ENCODE data around the gene FBXL2. TPM values are rescaled to one million over a fixed set of nuclear protein-coding genes. Genes with fewer than 3 reads are reported as not detected.
"Not testable (repeated sequence)": the region's sequence is repeated elsewhere in the genome, so short reads cannot be mapped to it uniquely, and the experiment has no call there.

Gene FBXL2
- total RNA-seq, 1 experiment from 2014 or later, result 15.8 TPM

- DNase-seq, result no peak
- H3F3A ChIP-seq (ENCODE audit: insufficient read depth, low read depth), result no peaks in the 10 kb centered on the region
- no peaks in the 10 kb centered on the region for H3K9me3 ChIP-seq (ENCODE audit: insufficient read depth, low read depth)
- intact Hi-C loops (cut with micrococcal nuclease; ENCODE audit: unreplicated experiment), result no loop called here
- H3K36me3 ChIP-seq (ENCODE audit: low read depth), result no peaks in the 10 kb centered on the region
- no peaks in the 10 kb centered on the region for H3K9me2 ChIP-seq (ENCODE audit: insufficient read depth)
- H3K4me2 ChIP-seq, result no peak overlapping the region
- POLR2A ChIA-PET (ENCODE audit: unreplicated experiment), result no interaction called here
- no peak overlapping the region for H3K27ac ChIP-seq
- H4K20me1 ChIP-seq (ENCODE audit: insufficient read depth), result no peaks in the 10 kb centered on the region
- no peak overlapping the region for H2AFZ ChIP-seq
- H3K4me3 ChIP-seq, result no peak overlapping the region
- CTCF ChIA-PET, result no interaction called here
- no peaks in the 10 kb centered on the region for H3K4me1 ChIP-seq (replicated peaks; ENCODE audit: insufficient read depth)
- no TSS peak for BruUV-seq (replicated peaks)
- no peaks in the 10 kb centered on the region for H3K27me3 ChIP-seq (ENCODE audit: insufficient read depth, low read depth)
- no peaks in the 10 kb centered on the region for H3K79me2 ChIP-seq (ENCODE audit: low read depth)
- no peak for TF ChIP-seq EZH2 (IDR thresholded peaks at IDR 0.05; ENCODE audit: low read depth)
- TF ChIP-seq CTCF (conservative IDR thresholded peaks at IDR 0.05), result no peak
Measured at GRCh38 chr3:33334364-33334763, 57.1 kb downstream of the FBXL2 start.

- H3K4me1 ChIP-seq (replicated peaks; ENCODE audit: insufficient read depth); H3F3A ChIP-seq (ENCODE audit: insufficient read depth, low read depth); H2AFZ ChIP-seq; H3K4me2 ChIP-seq; POLR2A ChIA-PET (ENCODE audit: unreplicated experiment); H3K4me3 ChIP-seq; CTCF ChIA-PET; H3K27ac ChIP-seq; H3K9me3 ChIP-seq (ENCODE audit: insufficient read depth, low read depth); H3K27me3 ChIP-seq (ENCODE audit: insufficient read depth, low read depth); H3K9me2 ChIP-seq (ENCODE audit: insufficient read depth); H3K79me2 ChIP-seq (ENCODE audit: low read depth); H4K20me1 ChIP-seq (ENCODE audit: insufficient read depth); BruUV-seq (replicated peaks); intact Hi-C loops (cut with micrococcal nuclease; ENCODE audit: unreplicated experiment); DNase-seq; H3K36me3 ChIP-seq (ENCODE audit: low read depth): not testable (repeated sequence)
Measured at GRCh38 chr3:33338936-33339465, 61.8 kb downstream of the FBXL2 start.

GRCh38 chr3:33339758-33340157 lies 62.5 kb downstream of the FBXL2 start:
- no peaks in the 10 kb centered on the region for H3K9me2 ChIP-seq (ENCODE audit: insufficient read depth)
- no peak overlapping the region for H3K4me3 ChIP-seq
- TF ChIP-seq EZH2 (IDR thresholded peaks at IDR 0.05; ENCODE audit: low read depth) (no peak), CTCF (conservative IDR thresholded peaks at IDR 0.05) (no peak)
- intact Hi-C loops (cut with micrococcal nuclease; ENCODE audit: unreplicated experiment), result no loop called here
- H3K79me2 ChIP-seq (ENCODE audit: low read depth), result no peaks in the 10 kb centered on the region
- H3K4me1 ChIP-seq (replicated peaks; ENCODE audit: insufficient read depth), result no peaks in the 10 kb centered on the region
- H3F3A ChIP-seq (ENCODE audit: insufficient read depth, low read depth), result no peaks in the 10 kb centered on the region
- ChIA-PET CTCF (no interaction called here), POLR2A (ENCODE audit: unreplicated experiment) (no interaction called here)
- H3K4me2 ChIP-seq, result no peak overlapping the region
- H3K9me3 ChIP-seq (ENCODE audit: insufficient read depth, low read depth), result no peaks in the 10 kb centered on the region
- H4K20me1 ChIP-seq (ENCODE audit: insufficient read depth), result no peaks in the 10 kb centered on the region
- no peak overlapping the region for H2AFZ ChIP-seq
- no peak for DNase-seq
- H3K27ac ChIP-seq, result no peak overlapping the region
- no TSS peak for BruUV-seq (replicated peaks)
- no peaks in the 10 kb centered on the region for H3K36me3 ChIP-seq (ENCODE audit: low read depth)
- no peaks in the 10 kb centered on the region for H3K27me3 ChIP-seq (ENCODE audit: insufficient read depth, low read depth)

- intact Hi-C loops (cut with micrococcal nuclease; ENCODE audit: unreplicated experiment), result no loop called here
- H2AFZ ChIP-seq, result no peak overlapping the region
- no peaks in the 10 kb centered on the region for H3K27me3 ChIP-seq (ENCODE audit: insufficient read depth, low read depth)
- no peaks in the 10 kb centered on the region for H3K9me2 ChIP-seq (ENCODE audit: insufficient read depth)
- H3K79me2 ChIP-seq (ENCODE audit: low read depth), result no peaks in the 10 kb centered on the region
- no peaks in the 10 kb centered on the region for H4K20me1 ChIP-seq (ENCODE audit: insufficient read depth)
- DNase-seq, result no peak
- no peak overlapping the region for H3K27ac ChIP-seq
- TF ChIP-seq EZH2 (IDR thresholded peaks at IDR 0.05; ENCODE audit: low read depth) (no peak), CTCF (conservative IDR thresholded peaks at IDR 0.05) (no peak)
- H3F3A ChIP-seq (ENCODE audit: insufficient read depth, low read depth), result peaks cover 16% of the 10 kb centered on the region; the same call in 1 of the 2 replicates
- H3K36me3 ChIP-seq (ENCODE audit: low read depth), result no peaks in the 10 kb centered on the region
- H3K4me2 ChIP-seq, result no peak overlapping the region
- H3K4me3 ChIP-seq, result no peak overlapping the region
- no peaks in the 10 kb centered on the region for H3K9me3 ChIP-seq (ENCODE audit: insufficient read depth, low read depth)
- no TSS peak for BruUV-seq (replicated peaks)
- POLR2A ChIA-PET (ENCODE audit: unreplicated experiment), result interaction anchor here (0.7 kb wide), 1 partner anchor 124 kb away, joined by 6 read pairs; no protein-coding TSS in a partner anchor
- CTCF ChIA-PET, result no interaction called here
- peaks cover 19% of the 10 kb centered on the region for H3K4me1 ChIP-seq (replicated peaks; ENCODE audit: insufficient read depth)
Measured at GRCh38 chr3:33355611-33356010, 78.4 kb downstream of the FBXL2 start.

Measured in PC-9 (cell line).